ENCODE data around the gene TMEM218. TPM values are rescaled to one million over a fixed set of nuclear protein-coding genes. Genes with fewer than 3 reads are reported as not detected.

TMEM218 gene
- total and polyA plus RNA-seq, 2 of the 8 experiments (the other 6 are each of a cell fraction or from before 2014, with no cell fraction given): 17.0 to 33.5 TPM

DNA sequence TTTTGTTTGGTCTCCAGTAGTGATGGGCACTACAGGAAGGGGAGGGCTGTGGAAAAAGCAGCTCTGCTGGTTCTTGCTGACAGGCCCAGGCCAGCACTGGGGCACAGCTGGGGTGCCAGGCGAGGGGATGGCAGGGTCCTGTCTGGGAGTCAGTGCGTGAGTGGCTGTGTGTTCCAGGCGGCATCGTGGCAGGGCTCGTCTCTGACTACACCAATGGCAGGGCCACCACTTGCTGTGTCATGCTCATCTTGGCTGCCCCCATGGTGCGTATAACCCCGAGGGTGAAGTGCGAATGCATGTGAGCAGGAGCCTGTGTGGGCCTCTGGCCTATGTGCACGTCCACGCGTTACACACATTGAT lies 27.4 kb downstream of the TMEM218 start:
- Histone ChIP-seq H2BK20ac (ENCODE audit: low read length) (no peak overlapping the region), H4K5ac (ENCODE audit: insufficient read length, low read depth, low read length) (no peak overlapping the region), H2BK120ac (replicated peaks; ENCODE audit: low read depth, low read length) (no peak overlapping the region), H2BK12ac (ENCODE audit: low read depth, low read length) (no peak overlapping the region), H2AK5ac (ENCODE audit: low read depth, low read length) (no peak overlapping the region), H3K18ac (ENCODE audit: extremely low read depth, low read length) (no peak overlapping the region), H3K56ac (replicated peaks; ENCODE audit: insufficient read length, low read depth, low read length) (no peak overlapping the region), H3K9ac (replicated peaks in 1 of 4; ENCODE audit: extremely low read depth in 1 of 4, low read depth in 3 of 4, low read length in 3 of 4) (no peak overlapping the region), H3K9me3 (ENCODE audit: insufficient read depth in 2 of 2, low read depth in 1 of 2, low read length in 1 of 2) (no peaks in the 10 kb centered on the region), H3K79me1 (ENCODE audit: low read depth, low read length) (no peaks in the 10 kb centered on the region), H3K27me3 (replicated peaks in 1 of 4; ENCODE audit: control insufficient read depth in 3 of 4, extremely low read depth in 1 of 4, insufficient read depth in 3 of 4, low read length in 3 of 4) (no peaks in the 10 kb centered on the region), H3K14ac (ENCODE audit: insufficient read length) (no peak overlapping the region), H4K8ac (ENCODE audit: extremely low read depth, insufficient read depth, low read length) (no peak overlapping the region), H3K4ac (replicated peaks; ENCODE audit: insufficient read length, low read depth, low read length) (no peak overlapping the region), H3K36me3 (ENCODE audit: control insufficient read depth in 2 of 4, insufficient read depth in 4 of 4, low read length in 3 of 4) (no peaks in the 10 kb centered on the region), H3K27ac (ENCODE audit: low read depth, low read length) (no peak overlapping the region), H3K23ac (ENCODE audit: insufficient read length) (no peak overlapping the region), H2AFZ (ENCODE audit: low read length) (no peak overlapping the region), H3K4me1 (replicated peaks in 1 of 4; ENCODE audit: control insufficient read depth in 3 of 4, insufficient read depth in 4 of 4, low read length in 3 of 4) (peaks cover 0 to 3% (median 0%) of the 10 kb centered on the region in 4 experiments; a peak in 2 of 7 replicates), H2BK15ac (ENCODE audit: low read length) (no peak overlapping the region), H3K79me2 (ENCODE audit: control insufficient read depth in 1 of 2, insufficient read depth in 2 of 2, low read length in 2 of 2) (no peaks in the 10 kb centered on the region), H3K4me2 (ENCODE audit: insufficient read depth in 1 of 2, low read depth in 2 of 2, low read length in 2 of 2) (no peak overlapping the region), H2BK5ac (ENCODE audit: low read depth, low read length) (no peak overlapping the region), H3K4me3 (ENCODE audit: extremely low read depth in 1 of 4, insufficient read depth in 2 of 4, low read depth in 3 of 4, low read length in 4 of 4) (no peak overlapping the region), H4K91ac (replicated peaks; ENCODE audit: insufficient read length, low read length) (no peak overlapping the region), H3K23me2 (ENCODE audit: low read depth, low read length) (no peaks in the 10 kb centered on the region), H4K20me1 (replicated peaks in 1 of 2; ENCODE audit: control insufficient read depth in 1 of 2, insufficient read depth in 2 of 2, low read length in 2 of 2) (no peaks in the 10 kb centered on the region)
- no peak for FAIRE-seq
- DNase-seq (ENCODE audit: low read depth in 1 of 2, low spot score in 2 of 2): no peak
- CTCF ChIA-PET (ENCODE audit: partially characterized antibody): interaction anchor here (1.3 to 29.4 kb wide), 14 partner anchors 5 to 349 kb away, joined by 3 to 486 read pairs (median 6); partner anchors contain the start of gene TMEM218
- POLR2A ChIA-PET (ENCODE audit: partially characterized antibody): interaction anchor here (1.4 kb wide), 1 partner anchor 10 kb away, joined by 4 read pairs; no protein-coding TSS in a partner anchor
- TF ChIP-seq EP300 (IDR thresholded peaks at IDR 0.05; ENCODE audit: borderline replicate concordance in 1 of 2, low read depth in 2 of 2, low read length in 2 of 2): no peak
- no peak for TF ChIP-seq ATF2 (IDR thresholded peaks at IDR 0.05; ENCODE audit: low read length)
- no peak for TF ChIP-seq SRF (IDR thresholded peaks at IDR 0.05; ENCODE audit: low read depth, low read length)
- TF ChIP-seq TAF7 (optimal IDR thresholded peaks at IDR 0.05; ENCODE audit: borderline replicate concordance, low read depth, low read length): no peak
- WGBS, 2 experiments (ENCODE audit: extremely low coverage in 1 of 2, insufficient coverage in 1 of 2, insufficient read length in 1 of 2, insufficient replicate concordance in 2 of 2, low coverage in 1 of 2, low lambda C conversion rate in 2 of 2, missing lambda C conversion rate in 1 of 2): 94% methylated on average over 11 of the region's 11 CpGs; no CpG with 5 or more reads in 1 of the 2 experiments
